NCI-H524 (cell line): Measurements from ENCODE around the gene GCNA.
"Not testable (repeated sequence)": the region's sequence is repeated elsewhere in the genome, so short reads cannot be mapped to it uniquely, and the experiment has no call there.

Experiments
- DNase-seq, 2 experiments: peaks; one replicate each; lab custom pipeline; 2025; lab: John Stamatoyannopoulos, UW

The GCNA gene

DNA sequence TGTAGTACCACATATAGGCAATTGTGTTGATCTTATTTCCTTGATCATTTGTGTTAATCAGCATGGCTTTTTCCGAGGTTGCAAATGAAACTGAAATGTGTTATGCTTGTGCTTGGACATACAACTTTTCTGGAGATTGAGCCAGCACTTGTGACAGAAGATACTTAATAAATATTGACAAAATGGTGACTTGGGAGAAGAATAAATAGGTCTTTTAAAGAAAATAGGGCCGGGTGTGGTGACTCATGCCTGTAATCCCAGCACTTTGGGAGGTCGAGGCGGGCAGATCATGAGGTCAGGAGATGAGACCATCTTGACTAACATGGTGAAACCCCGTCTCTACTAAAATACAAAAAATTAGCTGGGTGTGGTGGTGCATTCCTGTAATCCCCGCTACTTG lies 18.5 kb upstream of the GCNA start:
- DNase-seq: not testable (repeated sequence)

- no peak for DNase-seq
Observed at GRCh38 chrX:71563921-71564320, 14.3 kb upstream of the GCNA start.

DNA sequence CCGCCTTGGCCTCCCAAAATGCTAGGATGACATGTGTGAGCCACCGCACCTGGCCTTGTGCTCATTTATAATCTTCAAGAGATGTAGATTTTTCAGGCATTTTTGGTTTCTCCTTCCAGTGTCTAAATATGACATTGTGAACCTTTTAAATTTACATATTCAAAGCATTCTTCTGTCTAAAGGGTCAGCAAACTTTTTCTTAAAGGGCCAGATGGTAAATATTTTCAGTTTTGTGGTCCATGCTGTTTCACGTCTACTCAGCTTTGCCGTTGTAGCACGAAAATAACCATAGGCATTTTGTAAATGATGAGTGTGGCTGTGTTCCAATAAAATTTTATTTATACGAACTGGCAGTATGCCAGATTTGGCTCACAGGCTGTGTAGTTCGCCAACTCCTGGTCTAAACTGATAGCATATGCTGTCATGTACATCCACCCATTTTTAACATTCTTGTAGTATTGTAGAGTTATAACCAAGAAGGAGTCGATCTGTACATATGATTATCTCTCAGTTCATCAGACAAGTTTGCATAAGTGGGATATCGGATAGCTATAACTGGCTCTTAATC lies 12.7 kb upstream of the GCNA start:
- DNase-seq: no peak

- DNase-seq: not testable (repeated sequence)
Observed at GRCh38 chrX:71571390-71571789, 6.8 kb upstream of the GCNA start.

DNA sequence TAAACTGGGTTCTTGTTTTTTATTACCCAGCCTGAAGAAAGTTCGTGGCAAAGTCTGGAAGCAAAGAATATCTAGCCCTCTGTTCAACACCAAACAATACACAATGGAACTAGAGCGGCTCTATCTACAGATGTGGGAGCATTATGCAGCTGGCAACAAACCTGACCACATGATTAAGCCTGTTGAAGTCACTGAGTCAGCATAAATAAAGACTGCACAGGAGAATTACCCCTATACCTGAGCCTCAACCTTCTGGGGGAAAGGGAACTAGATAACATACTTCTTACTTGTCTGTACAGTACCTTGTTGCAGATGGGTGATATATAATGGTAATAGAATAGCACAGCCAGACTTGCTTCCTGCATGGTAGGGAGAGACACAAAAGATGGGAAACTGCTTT lies 4.6 kb upstream of the GCNA start:
- DNase-seq: no peak

DNA sequence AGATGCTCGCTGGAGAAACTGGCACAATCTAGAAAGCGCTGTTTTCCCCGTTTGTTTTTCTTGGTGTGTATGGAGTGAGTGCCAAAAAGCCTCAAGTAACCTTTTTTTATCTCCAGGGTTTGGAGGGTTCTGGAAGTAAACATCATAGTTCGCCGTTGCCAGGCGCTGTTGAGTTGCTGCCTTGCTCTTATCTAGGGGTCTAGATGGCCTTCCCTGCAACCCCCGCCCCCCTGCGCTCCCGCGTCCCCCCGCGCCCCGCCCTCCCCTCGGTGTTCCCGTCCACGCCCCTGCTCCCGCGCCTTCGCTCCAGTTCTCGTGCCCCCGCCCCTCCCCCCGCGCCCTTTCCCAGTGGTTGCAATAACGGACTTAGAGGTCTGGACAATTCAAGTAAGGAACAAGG lies 555 bp upstream of the GCNA start:
- DNase-seq: no peak

DNA sequence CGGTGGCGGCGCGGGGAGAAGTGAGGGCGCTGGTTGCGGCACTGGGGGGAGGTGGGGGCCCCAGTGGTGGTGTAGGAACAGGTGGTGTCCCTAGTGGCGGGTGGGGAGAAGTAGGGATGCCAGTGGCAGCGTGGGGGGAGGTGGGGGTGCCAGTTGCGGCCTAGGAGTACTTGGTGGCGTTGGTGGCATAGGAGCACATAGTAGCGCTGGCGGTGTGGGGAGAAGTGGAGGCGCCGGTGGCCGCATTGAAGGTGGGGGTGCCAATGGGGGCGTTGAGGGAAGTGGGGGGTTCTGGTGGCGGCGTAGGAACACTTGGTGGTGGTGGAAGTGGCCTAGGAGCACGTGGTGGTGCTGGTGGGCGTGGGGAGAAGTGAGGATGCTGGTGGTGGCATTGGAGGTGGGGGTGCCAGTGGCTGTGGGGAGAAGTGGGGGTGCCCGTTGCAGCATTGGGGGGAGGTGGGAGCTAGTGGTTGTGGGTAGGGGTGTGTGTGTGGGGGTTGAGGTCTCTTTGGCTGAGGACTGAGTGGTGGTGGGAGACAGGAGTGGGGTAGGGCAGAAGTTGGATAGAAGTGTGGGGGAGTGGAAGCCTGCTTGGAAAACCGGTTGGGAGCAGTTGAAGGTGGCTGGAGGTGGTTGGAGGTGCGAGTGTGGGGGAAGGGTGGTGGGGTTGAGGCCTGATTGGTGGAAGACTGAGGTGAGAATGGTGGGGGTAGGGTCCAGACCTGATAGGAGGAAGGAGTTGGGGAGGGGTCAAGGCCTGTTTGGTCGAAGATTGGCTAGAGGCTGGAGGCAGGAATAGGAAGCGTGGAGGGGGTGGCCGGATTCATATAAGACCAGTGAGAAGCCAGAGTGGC lies 1.1 kb downstream of the GCNA start:
- DNase-seq: no peak

- no peak for DNase-seq
Observed at GRCh38 chrX:71579990-71580380, 1.7 kb downstream of the GCNA start.

DNA sequence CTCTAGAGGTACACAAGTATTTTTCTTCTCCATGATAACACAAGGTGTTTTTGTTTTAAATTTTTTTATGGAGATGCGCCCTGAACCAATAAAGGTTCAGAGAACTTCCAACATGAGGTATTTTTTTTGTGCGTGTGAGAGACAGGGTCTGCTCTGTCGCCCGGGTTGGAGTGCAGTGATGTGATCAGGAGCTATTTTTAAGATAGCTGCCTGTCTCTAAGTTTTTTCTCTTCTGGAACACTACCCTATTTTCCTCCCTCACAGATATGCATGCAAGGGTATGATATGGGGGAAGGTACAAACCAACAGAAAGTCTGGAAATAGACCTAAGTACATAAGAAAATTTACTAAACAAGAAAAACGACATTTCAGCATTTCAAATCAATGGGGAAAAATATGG lies 3.0 kb downstream of the GCNA start:
- DNase-seq: no peak

GRCh38 chrX:71586929-71587328 lies 8.7 kb downstream of the GCNA start:
- DNase-seq: no peak

DNA sequence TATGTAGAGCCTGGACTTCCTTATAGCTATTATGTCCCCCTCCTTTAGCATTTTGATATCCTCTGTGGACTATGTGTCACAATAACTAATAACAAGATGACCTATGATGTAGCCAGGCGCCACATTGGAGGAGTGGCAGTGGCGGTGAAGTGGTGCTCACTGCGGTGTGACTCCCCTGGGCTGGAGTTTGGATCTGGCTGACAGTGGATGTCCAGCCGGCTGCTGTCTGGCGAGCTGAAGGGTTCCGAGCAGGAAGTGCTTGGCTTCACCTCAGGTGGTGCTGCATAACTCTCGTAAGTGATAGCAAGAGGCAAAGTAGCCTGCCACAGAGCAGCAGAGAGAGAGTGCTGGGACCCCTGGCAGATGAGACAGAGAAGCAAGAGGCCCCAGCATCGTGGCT lies 15.0 kb downstream of the GCNA start:
- not testable (repeated sequence) for DNase-seq

DNA sequence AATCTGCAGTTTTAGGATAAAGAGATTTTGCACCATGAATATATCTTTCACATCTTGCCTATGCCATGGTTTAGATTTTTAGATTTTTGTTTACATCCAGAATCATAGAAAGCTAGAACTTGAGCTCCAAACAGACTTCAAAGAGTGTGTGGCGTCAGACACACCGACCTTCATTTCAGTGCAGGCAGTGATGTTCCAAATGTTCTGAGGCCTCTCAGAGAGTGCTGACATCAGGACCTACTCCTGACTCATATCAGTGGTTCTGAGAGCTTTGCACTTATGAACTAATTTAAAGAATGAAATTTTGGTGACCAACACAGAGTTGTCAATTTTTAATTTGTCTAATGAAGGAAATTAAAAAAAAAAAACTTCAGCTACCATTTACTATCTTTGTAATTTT lies 21.7 kb downstream of the GCNA start:
- DNase-seq: no peak

DNA sequence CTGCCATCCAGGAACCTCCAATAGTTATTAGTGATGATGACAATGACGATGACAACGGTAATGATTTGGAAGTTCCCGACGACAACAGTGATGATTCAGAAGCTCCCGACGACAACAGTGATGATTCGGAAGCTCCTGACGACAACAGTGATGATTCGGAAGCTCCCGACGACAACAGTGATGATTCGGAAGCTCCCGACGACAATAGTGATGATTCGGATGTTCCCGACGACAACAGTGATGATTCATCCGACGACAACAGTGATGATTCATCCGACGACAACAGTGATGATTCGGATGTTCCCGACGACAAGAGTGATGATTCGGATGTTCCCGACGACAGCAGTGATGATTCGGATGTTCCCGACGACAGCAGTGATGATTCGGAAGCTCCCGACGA lies 25.4 kb downstream of the GCNA start:
- DNase-seq: no peak

GRCh38 chrX:71604141-71604540 lies 25.9 kb downstream of the GCNA start:
- DNase-seq: no peak

DNA sequence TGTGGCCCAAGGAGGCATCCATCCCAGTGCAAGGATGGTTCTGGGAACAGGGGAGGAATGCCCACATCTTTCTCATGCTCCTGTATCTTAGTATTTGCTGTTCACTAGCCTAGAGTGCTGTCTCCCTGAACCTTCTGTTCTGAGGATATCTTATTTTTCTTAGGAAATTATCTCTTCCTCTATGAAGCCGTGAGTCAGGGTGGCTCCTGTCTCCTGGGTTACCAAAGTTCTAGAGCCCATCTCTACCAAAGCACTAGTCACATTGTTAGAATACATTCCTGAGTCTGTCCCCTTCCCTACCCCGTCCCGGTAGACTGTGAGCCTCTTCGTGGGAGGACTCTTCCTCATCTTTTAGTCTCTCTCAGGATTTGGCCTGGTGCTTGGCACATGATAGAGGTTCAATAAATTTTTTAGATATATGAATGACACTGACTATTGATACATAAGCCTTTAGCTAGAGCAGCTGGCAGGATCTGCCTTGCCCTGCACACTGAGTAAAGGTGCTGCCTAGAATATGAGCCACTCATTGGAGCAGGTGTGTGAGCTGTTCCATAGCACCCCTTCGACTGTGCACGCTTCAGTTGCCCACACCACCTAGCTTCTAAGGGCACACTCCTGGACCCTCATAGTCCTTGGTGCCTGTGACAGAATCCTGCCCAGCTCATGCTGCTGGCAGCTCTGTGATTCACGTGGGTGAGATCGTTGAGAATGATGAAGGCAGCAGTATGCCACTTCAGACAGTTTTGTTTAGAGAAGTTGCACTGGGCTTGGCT lies 26.7 kb downstream of the GCNA start:
- DNase-seq: no peak

- peak in 1 of 2 experiments; percentile 15 for DNase-seq
Observed at GRCh38 chrX:71606536-71607216, 28.4 kb downstream of the GCNA start.

DNA sequence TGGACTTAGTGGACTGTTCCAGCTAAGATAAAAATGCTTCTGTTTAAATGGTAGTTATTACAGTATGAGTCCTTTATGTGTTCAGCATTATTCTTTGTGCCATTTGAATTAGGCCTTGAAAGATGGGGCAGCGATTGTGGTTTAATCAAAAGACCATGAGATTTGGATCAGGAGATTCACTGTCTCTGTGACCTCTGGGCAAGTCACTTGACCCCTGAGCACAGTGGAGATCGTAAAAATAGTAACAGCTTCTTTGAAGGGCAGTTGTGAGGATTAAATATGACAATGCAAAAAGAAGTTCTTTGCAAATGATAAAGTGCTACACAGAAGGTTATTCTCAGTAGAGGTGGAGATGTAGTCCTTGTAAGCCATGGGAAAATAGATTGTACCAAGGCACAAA lies 29.3 kb downstream of the GCNA start:
- DNase-seq: no peak

- no peak for DNase-seq
Observed at GRCh38 chrX:71609095-71609750, 31.0 kb downstream of the GCNA start.

- not testable (repeated sequence) for DNase-seq
Observed at GRCh38 chrX:71611736-71612135, 33.5 kb downstream of the GCNA start.

DNA sequence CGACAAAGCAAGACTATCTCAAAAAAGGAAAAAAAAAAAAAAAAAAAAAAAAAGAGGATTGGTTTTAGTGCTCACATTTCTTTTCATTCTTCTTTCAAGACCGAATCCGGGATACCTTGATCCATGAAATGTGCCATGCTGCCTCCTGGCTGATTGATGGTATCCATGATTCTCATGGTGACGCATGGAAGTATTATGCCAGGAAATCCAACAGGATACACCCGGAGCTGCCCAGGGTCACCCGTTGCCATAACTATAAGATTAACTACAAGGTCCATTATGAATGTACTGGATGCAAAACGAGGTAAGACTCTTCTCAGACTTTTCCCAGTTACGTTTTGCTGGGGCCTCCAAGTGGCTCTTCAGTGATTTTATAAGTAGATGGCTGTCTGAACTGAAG lies 34.0 kb downstream of the GCNA start:
- DNase-seq: no peak

GRCh38 chrX:71615056-71615455 lies 36.8 kb downstream of the GCNA start:
- no peak for DNase-seq

DNA sequence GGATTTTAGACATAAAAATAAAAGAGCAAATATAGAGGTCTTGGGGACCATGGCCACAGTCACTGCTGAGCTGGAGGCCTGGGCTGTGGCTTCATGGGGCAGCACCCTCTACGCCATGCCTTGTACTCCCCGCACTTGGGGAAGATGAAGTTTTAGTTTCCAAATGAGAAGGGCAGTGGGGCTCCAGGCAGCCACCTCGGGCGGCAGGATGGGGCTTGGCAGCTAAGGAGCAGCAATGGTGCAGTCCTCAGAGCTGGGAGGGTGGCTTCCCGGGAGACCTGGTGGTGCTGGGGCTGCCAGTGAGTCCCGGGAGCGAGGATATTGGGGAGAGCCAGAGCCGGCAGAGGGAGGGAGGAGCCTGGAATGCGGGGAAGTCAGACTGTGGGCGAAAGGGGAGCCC lies 37.7 kb downstream of the GCNA start:
- DNase-seq: no peak
